ENCODE results near the gene MNT.

DNA sequence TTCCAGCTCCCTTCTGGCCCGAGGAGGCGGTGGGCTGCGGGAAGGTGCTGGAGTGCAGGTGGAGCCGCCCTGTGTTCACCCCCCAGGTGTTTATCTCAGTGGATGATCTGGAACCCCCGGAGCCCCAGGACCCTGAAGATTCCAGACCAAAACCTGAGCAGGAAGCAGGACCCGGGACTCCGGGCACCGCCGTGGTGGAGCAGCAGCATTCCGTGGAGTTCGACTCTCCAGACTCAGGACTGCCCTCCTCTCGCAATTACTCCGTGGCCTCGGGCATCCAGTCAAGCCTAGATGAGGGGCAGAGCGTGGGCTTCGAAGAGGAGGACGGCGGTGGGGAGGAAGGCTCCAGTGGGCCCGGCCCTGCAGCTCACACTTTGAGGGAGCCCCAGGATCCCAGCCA, 25.5 kb downstream of the MNT start:
- TF ChIP-seq GATA2 (IDR thresholded peaks at IDR 0.05; ENCODE audit: low read depth, low read length) (no peak), GATA3 (IDR thresholded peaks at IDR 0.05; ENCODE audit: low read depth, low read length) (no peak)

Measured in SH-SY5Y (cell line).